ENCODE data around the gene FOXK1. TPM values are rescaled to one million over a fixed set of nuclear protein-coding genes. Genes with fewer than 3 reads are reported as not detected.
"Not testable (repeated sequence)": the region's sequence is repeated elsewhere in the genome, so short reads cannot be mapped to it uniquely, and the experiment has no call there.

Gene FOXK1
- total RNA-seq, 2 experiments from 2014 or later = 35.0 to 35.4 TPM

DNA sequence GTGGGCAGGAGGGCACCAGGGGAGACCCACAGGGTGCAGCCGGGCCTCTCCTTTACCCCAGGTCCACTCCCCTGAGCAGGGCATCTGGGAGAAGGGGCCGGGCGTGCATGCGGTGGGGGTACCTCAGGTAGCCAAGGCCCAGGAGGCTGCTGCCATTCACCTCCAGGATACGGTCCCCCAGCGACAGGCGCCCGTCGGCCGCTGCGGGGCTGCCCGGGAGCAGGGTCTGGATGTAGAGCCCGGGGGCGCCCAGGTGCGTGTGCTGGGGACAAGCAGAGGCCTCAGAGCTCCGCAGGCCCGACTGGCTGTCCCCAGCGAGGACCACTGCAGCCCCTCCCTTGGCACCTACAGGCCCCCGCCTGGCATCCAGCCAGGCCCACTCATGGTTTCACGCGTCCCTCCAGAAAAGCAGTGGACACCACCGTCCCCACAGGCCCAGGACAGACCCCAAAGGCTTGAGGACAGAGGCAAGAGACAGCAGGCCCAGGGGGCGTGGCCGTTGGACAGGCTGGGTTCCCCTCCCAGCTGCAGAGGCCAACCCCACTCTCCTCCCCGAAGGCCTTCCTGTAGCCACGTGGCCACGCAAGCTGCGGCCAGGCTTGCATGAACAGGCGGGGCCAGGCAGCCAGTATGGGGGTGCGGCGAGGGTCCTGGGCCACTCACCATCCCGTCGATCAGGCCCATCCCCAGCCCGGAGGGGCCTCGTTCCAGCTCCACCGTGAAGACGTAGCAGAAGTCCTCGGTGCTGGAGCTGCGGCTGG, 117.6 kb downstream of the FOXK1 start:
- no peaks in the 10 kb centered on the region for H3K27me3 Mint-ChIP-seq (ENCODE audit: low read depth)
- H3K4me1 Mint-ChIP-seq (ENCODE audit: low read depth) = no peaks in the 10 kb centered on the region
- intact Hi-C loops (cut with micrococcal nuclease) = loop anchor here (10.0 kb wide), 1 partner anchor 175 kb away; no protein-coding TSS in a partner anchor
- no peaks in the 10 kb centered on the region for H3K36me3 Mint-ChIP-seq (ENCODE audit: low read depth)
- H3K4me3 Mint-ChIP-seq = no peak overlapping the region
- DNase-seq = no peak
- H3K9me3 Mint-ChIP-seq = no peaks in the 10 kb centered on the region
- no peak overlapping the region for H3K27ac Mint-ChIP-seq
- CTCF ChIA-PET = interaction anchor here (1.3 to 3.1 kb wide), 3 partner anchors 10 to 287 kb away, joined by 3 to 24 read pairs (median 5); no protein-coding TSS in a partner anchor

DNA sequence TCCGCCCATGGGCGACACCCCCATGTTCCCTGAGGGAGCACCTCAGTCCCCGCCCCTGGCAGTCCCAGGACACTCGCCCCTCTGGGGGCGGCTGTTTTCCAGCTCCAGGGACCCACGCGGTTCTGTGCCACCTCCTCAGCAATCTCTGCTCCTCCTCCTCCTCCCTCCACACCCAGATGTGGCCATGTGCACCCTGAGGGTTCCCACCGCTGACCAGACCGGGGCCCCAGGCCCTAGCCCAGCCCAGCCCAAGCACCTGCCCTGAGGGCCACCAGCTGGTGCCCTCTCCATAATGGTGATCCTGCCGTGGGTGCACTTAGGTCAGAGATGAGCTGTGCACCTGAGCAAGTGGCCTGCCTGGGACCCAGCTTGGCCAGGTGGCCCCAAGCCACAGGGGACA, 118.4 kb downstream of the FOXK1 start:
- intact Hi-C loops (cut with micrococcal nuclease) = no loop called here
- CTCF ChIA-PET = interaction anchor here (1.1 to 3.1 kb wide), 2 partner anchors 9 to 284 kb away, joined by 3 to 24 read pairs; no protein-coding TSS in a partner anchor
- no peak for DNase-seq
- Mint-ChIP-seq H3K36me3 (ENCODE audit: low read depth) (no peaks in the 10 kb centered on the region), H3K4me3 (no peak overlapping the region), H3K27me3 (ENCODE audit: low read depth) (no peaks in the 10 kb centered on the region), H3K27ac (no peak overlapping the region), H3K9me3 (no peaks in the 10 kb centered on the region), H3K4me1 (ENCODE audit: low read depth) (no peaks in the 10 kb centered on the region)

DNA sequence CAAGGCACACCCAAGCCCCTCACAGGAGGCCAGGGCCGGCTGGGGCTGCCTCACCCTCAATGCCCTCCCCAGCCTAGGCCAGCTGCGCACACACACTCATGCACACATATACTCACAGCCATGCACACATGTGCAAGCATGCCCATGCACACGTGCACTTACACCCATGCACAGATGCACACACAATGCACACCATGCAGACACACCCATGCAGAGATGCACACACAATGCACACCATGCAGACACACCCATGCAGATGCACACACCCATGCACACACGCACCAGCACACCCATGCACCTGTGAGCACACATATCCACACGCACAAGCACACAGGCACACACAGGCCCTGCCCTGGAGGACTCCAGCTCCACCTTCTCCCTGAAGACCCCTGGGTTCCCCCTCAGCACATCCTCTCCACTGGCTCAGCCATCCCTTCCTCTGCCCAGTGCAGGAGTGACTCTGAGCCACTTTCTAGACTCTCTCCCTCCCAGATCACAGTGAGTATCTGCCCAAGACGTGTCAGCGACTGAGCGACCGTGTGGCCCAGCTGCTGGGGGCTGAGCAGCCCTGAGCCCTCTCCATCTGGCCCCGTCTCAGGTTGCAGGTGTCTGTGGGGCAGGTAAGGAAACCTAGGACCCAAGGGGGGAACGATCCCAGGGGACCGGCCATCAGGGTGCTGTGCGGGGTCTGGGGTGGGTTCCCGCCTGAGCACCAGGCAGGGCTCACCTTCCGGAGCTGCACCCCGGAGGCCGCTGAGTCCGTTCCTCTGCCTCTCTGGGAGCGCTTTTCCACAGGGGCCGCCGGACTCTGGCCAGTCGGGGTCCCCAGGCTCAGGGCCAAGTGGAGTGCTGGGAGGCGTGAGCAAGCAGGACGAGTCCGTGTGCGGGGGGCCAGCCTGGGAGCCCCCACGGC, 119.1 kb downstream of the FOXK1 start:
- DNase-seq = no peak
- Mint-ChIP-seq H3K36me3 (ENCODE audit: low read depth) (no peaks in the 10 kb centered on the region), H3K4me3 (no peak overlapping the region), H3K27me3 (ENCODE audit: low read depth) (no peaks in the 10 kb centered on the region), H3K4me1 (ENCODE audit: low read depth) (no peaks in the 10 kb centered on the region), H3K27ac (no peak overlapping the region), H3K9me3 (no peaks in the 10 kb centered on the region)
- CTCF ChIA-PET = interaction anchor here (1.1 kb wide), 1 partner anchor 9 kb away, joined by 3 read pairs; no protein-coding TSS in a partner anchor
- intact Hi-C loops (cut with micrococcal nuclease) = no loop called here

DNA sequence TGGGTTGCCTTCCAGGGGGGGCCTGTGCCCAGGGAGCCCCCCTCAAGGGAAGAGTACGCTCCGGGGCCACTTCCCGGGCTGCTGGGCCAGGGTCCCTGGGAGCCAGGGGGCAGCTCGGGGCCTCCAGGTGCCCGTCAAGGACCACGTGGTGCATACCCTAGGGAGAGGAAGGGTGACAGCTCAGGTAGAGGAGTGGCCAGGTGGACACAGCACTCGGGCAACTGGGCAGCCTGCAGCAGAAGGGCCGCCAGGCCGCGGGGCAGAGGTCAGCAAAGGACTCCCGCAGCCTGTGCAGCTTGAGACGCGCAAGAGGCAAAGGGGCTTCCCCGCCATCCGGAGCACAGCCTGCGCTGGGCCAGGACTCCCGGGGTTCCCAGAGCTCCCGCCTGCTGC, 119.7 kb downstream of the FOXK1 start:
- Mint-ChIP-seq H3K27me3 (ENCODE audit: low read depth) (no peaks in the 10 kb centered on the region), H3K27ac (no peak overlapping the region), H3K4me3 (no peak overlapping the region), H3K36me3 (ENCODE audit: low read depth) (no peaks in the 10 kb centered on the region), H3K4me1 (ENCODE audit: low read depth) (no peaks in the 10 kb centered on the region), H3K9me3 (no peaks in the 10 kb centered on the region)
- CTCF ChIA-PET = no interaction called here
- intact Hi-C loops (cut with micrococcal nuclease) = no loop called here
- DNase-seq = no peak

DNA sequence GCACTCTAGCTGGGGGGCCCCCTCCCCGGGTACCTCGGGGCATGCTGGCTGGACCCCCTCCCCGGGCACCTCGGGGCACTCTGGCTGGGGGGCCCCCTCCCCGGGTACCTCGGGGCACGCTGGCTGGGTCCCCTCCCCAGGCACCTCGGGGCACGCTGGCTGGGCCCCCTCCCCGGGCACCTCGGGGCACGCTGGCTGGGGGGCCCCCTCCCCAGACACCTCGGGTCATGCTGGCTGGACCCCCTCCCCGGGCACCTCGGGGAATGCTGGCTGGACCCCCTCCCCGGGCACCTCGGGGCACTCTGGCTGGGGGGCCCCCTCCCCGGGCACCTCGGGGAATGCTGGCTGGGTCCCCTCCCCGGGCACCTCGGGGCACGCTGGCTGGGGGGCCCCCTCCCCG, 120.5 kb downstream of the FOXK1 start:
- H3K36me3 Mint-ChIP-seq (ENCODE audit: low read depth); H3K9me3 Mint-ChIP-seq; H3K4me1 Mint-ChIP-seq (ENCODE audit: low read depth); intact Hi-C loops (cut with micrococcal nuclease); CTCF ChIA-PET; DNase-seq; H3K4me3 Mint-ChIP-seq; H3K27ac Mint-ChIP-seq; H3K27me3 Mint-ChIP-seq (ENCODE audit: low read depth): not testable (repeated sequence)

DNA sequence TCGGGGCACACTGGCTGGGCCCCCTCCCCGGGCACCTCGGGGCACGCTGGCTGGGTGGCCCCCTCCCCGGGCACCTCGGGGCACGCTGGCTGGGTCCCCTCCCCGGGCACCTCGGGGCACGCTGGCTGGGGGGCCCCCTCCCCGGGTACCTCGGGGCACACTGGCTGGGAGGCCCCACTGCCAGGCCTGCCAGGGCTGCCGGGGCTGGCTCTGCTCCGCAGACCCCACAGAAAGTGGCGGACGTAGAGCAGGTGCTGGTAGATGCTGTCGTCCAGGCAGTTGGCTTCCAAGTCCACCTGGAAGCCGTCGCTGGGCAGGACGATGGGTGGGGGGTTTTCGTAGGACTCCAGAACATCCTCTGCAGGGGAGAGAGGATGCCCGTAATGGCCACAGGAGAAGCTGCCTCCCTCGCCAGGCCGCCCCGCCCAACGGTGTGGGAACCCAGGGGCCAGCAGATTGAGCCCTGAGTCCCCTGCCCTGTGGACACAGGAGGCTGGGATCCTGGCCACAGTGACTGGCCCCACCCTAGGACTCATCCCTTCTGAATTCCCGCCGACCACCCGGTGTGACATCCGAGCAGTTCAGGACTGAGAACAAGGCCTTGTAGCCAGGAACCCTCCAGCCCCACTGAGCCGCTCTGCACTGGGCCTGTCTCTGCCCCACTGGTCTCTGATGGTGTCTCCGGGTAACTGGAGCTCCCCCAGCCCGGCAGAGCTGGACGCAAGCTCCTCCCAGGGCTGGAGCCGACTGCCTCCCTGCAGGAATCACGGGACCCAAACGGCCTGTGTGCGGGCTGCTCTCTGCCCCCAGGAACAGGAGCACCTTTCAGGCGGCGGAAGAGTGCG, 121.5 kb downstream of the FOXK1 start:
- no peaks in the 10 kb centered on the region for H3K36me3 Mint-ChIP-seq (ENCODE audit: low read depth)
- intact Hi-C loops (cut with micrococcal nuclease) = no loop called here
- no peaks in the 10 kb centered on the region for H3K4me1 Mint-ChIP-seq (ENCODE audit: low read depth)
- no peaks in the 10 kb centered on the region for H3K27me3 Mint-ChIP-seq (ENCODE audit: low read depth)
- DNase-seq = no peak
- no peak overlapping the region for H3K4me3 Mint-ChIP-seq
- no peak overlapping the region for H3K27ac Mint-ChIP-seq
- no peaks in the 10 kb centered on the region for H3K9me3 Mint-ChIP-seq
- CTCF ChIA-PET = no interaction called here

DNA sequence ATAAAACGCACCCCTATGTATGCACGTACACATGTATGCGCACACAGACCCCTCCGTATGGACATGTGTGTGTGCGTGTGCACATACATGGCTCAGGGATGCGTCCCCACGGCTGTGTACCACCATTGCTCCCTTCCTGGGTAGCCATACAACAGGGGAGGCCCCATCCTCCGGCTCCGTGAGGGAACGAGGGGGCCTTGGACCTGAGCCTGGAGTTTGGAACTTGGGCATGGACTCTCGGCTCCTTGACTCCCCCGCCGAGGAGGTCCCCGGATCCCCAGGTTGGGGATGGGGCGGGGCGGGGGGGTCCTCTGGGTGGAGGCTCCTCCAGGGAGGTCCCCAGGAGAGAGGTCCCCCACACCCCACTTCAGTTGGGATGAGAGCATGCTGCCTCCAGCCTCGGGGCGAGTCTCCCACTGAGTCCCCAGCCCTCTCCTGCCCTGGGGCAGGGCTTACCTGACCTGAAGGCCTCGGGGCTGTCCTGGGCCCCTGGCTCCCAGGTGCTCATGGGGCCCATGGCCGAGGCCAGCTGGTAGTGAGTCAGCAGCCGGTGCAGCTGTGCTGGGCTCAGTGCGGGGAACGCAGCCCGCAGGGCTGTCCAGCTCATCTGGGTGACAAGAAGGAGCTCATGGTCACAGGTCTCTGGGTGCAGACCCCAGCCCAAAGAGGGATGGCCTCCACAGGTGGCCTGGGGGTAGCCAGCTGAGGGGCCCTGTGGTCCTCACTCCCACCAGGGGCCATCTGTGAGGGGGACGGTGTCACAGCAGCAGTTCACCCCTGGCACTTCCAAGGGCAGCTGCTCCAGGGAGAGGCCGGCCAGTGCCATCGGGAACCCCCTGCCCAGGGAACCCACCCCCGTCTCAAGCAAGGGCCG, 123.3 kb downstream of the FOXK1 start:
- H3K36me3 Mint-ChIP-seq (ENCODE audit: low read depth) = no peaks in the 10 kb centered on the region
- peaks cover 4% of the 10 kb centered on the region for H3K27me3 Mint-ChIP-seq (ENCODE audit: low read depth)
- CTCF ChIA-PET = interaction anchor here (1.6 kb wide), 1 partner anchor 280 kb away, joined by 3 read pairs; no protein-coding TSS in a partner anchor
- H3K9me3 Mint-ChIP-seq = no peaks in the 10 kb centered on the region
- intact Hi-C loops (cut with micrococcal nuclease) = no loop called here
- DNase-seq = no peak
- H3K4me1 Mint-ChIP-seq (ENCODE audit: low read depth) = peaks cover 5% of the 10 kb centered on the region
- H3K27ac Mint-ChIP-seq = no peak overlapping the region
- H3K4me3 Mint-ChIP-seq = no peak overlapping the region

DNA sequence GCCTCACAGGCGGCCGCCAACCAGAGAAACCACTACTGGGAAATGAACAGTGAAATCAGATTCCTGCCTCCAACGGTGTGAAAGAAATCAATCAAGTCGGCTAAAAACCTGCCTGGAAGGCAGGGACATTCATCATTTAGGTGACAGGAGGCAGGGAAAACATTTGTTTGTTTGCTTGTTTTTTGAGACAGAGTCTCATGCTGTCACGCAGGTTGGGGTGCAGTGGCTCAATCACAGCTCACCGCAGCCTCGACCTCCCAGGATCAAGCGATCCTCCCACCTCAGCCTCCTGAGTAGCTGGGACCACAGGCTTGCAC, 123.8 kb downstream of the FOXK1 start:
- no peak overlapping the region for H3K27ac Mint-ChIP-seq
- peaks cover 7% of the 10 kb centered on the region for H3K4me1 Mint-ChIP-seq (ENCODE audit: low read depth)
- no peak overlapping the region for H3K4me3 Mint-ChIP-seq
- DNase-seq = no peak
- CTCF ChIA-PET = interaction anchor here (1.6 kb wide), 1 partner anchor 279 kb away, joined by 3 read pairs; no protein-coding TSS in a partner anchor
- no peaks in the 10 kb centered on the region for H3K36me3 Mint-ChIP-seq (ENCODE audit: low read depth)
- intact Hi-C loops (cut with micrococcal nuclease) = no loop called here
- no peaks in the 10 kb centered on the region for H3K9me3 Mint-ChIP-seq
- H3K27me3 Mint-ChIP-seq (ENCODE audit: low read depth) = peaks cover 6% of the 10 kb centered on the region

DNA sequence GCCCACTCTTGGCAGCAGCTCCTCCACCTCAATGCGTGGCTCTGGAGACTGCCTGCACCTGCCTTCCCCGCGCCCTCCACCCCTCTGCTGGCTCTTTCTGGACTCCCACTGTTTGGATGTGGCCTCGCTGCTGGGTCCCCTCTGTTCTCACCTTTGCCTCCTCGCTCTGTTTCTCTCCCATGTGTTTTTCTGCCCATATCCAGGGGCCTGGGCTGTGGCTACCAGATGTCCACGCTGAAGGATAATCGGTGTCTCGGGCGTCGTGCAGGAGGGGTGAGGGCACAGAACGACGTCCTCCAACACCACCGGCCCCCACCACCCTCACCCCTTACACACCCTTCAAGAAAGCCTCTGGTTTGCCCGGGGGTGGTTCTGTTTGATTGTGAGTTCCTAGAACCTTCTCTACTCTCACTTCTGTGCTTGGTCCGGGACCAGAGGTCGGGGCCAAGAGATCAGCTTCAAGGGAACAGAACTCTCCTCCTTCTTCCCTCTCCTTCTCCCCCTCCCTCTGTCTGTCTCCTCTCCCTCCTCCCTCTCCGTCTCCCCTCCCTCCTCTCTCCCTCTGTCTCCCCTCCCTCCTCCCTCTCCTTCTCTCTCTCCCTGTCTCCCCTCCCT, 125.0 kb downstream of the FOXK1 start:
- no peaks in the 10 kb centered on the region for H3K36me3 Mint-ChIP-seq (ENCODE audit: low read depth)
- H3K9me3 Mint-ChIP-seq = no peaks in the 10 kb centered on the region
- H3K4me3 Mint-ChIP-seq = no peak overlapping the region
- H3K4me1 Mint-ChIP-seq (ENCODE audit: low read depth) = peaks cover 7% of the 10 kb centered on the region
- CTCF ChIA-PET = interaction anchor here (1.6 kb wide), 1 partner anchor 278 kb away, joined by 3 read pairs; no protein-coding TSS in a partner anchor
- H3K27ac Mint-ChIP-seq = no peak overlapping the region
- H3K27me3 Mint-ChIP-seq (ENCODE audit: low read depth) = peaks cover 6% of the 10 kb centered on the region
- DNase-seq = no peak
- intact Hi-C loops (cut with micrococcal nuclease) = no loop called here

DNA sequence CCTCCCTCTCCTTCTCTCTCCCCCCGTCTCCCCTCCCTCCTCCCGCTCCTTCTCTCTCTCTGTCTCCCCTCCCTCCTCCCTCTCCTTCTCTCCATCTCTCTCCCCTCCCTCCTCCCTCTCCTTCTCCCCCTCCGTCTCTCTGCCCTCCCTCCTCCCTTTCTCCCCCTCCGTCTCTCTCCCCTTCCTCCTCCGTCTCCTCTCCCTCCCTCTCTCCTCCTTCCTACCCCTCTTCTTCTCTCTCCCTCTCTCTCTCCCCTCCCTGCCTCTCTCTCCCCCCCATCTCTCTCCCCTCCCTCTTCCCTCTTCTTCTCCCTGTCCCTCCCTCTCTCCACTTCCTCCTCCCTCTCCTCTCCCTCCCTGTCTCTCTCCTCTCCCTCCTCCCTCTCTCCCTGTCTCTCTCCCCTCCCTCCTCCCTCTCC, 125.5 kb downstream of the FOXK1 start:
- H3K27me3 Mint-ChIP-seq (ENCODE audit: low read depth) = peaks cover 7% of the 10 kb centered on the region
- CTCF ChIA-PET = interaction anchor here (1.1 kb wide), 1 partner anchor 9 kb away, joined by 3 read pairs; no protein-coding TSS in a partner anchor
- H3K27ac Mint-ChIP-seq = no peak overlapping the region
- no peaks in the 10 kb centered on the region for H3K9me3 Mint-ChIP-seq
- peaks cover 7% of the 10 kb centered on the region for H3K4me1 Mint-ChIP-seq (ENCODE audit: low read depth)
- DNase-seq = no peak
- intact Hi-C loops (cut with micrococcal nuclease) = no loop called here
- no peaks in the 10 kb centered on the region for H3K36me3 Mint-ChIP-seq (ENCODE audit: low read depth)
- H3K4me3 Mint-ChIP-seq = no peak overlapping the region

DNA sequence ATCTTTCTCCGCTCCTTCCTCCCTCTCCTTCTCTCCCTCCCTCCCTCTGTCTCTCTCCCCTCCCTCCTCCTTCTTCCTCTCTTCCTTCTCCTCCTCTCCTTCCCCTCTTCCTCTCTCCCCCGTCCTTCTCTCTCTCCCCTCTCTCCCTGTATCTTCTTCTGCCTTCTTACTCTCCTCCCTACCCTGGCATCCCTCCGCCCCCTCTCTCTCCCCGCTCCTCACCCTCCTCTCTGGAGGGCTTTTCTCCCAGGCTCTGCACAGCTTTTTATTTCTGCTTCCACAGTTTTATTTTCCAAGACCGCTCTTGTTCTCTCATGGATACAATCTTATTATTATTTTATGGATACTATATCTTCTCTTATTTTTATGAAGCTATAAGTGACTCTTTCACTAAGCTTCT, 125.9 kb downstream of the FOXK1 start:
- no peak overlapping the region for H3K27ac Mint-ChIP-seq
- no peak overlapping the region for H3K4me3 Mint-ChIP-seq
- CTCF ChIA-PET = interaction anchor here (1.1 kb wide), 1 partner anchor 10 kb away, joined by 3 read pairs; no protein-coding TSS in a partner anchor
- no peak for DNase-seq
- intact Hi-C loops (cut with micrococcal nuclease) = no loop called here
- H3K9me3 Mint-ChIP-seq = no peaks in the 10 kb centered on the region
- H3K36me3 Mint-ChIP-seq (ENCODE audit: low read depth) = no peaks in the 10 kb centered on the region
- peaks cover 7% of the 10 kb centered on the region for H3K4me1 Mint-ChIP-seq (ENCODE audit: low read depth)
- H3K27me3 Mint-ChIP-seq (ENCODE audit: low read depth) = peaks cover 9% of the 10 kb centered on the region

All from activated naive CD4-positive, alpha-beta T cell treated with anti-CD3 and anti-CD28 coated beads for 36 hours (primary cell).